HTR-8/SVneo (cell line): ENCODE data around the gene FAM98C.
A peak's percentile ranks its signal among the peaks of the same experiment; 100 is the strongest.

Source experiments
- DNase-seq: peaks from one replicate; pipeline ENCODE4 v3.0.0; 2011; ENCODE audit warnings: low spot score, mixed read lengths; ENCODE audit not compliant: insufficient read length
- FAIRE-seq: peaks from 2 replicates; lab custom pipeline; 2011; peaks lifted over from hg19 to GRCh38; lab: Jason Lieb, UNC

FAM98C gene

DNA sequence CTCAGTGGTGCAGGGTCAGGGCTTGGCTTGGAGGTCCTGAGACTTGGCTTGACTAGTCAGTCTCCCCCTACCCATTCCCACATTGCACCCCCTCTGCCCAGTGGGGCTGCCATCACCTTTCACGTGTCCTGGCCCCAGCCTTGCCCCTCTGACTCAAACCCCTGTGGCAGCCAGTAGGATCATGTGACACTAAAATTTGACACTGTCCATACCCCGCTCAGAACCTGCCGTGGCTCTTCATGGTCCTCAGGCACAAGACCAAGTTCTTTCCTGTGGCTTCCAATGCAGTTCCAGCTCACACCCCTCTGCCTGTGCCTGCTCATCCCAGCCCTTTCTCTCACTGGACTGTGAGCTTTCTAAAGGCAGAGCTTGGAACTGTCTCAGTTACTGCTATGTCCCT is 26.3 kb upstream of the FAM98C start:
- FAIRE-seq (no peak), DNase-seq (no peak)

DNA sequence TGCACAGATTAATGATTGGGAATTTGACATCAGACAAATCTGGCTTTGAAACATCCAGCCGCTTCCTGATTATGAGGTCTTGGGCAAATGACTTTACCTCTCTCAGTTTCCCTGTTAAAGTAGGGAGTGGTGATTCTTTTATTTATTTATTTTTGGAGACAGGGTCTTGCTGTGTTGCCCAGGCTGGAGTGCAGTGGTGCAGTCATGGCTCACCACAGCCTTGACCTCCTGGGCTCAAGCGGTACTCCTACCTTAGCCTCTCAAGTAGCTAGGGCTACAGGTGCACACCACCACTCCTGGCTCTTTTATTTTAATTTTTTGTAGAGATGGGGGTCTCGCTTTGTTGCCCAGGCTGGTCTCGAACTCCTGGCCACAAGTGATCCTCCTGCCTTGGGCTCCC is 25.8 kb upstream of the FAM98C start:
- DNase-seq (no peak), FAIRE-seq (no peak)

DNA sequence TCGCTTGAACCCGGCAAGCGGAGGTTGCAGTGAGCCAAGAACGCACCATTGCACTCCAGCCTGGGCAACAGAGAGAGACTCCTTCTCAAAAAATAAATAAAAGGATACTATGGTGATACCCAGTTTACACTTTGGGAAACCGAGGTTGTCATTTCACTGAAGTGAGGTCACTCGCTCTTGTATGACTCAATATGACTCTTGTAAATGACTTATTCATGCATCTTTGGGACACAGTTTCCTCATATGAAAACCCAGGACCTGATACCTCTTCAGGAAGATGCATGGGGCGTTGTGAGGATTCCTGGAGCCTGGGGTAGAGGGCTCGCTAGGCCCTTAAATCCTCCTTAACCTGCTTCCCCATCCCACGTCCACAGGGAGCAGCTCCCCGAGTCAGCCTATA is 24.0 kb upstream of the FAM98C start:
- no peak for DNase-seq
- FAIRE-seq, result no peak

DNA sequence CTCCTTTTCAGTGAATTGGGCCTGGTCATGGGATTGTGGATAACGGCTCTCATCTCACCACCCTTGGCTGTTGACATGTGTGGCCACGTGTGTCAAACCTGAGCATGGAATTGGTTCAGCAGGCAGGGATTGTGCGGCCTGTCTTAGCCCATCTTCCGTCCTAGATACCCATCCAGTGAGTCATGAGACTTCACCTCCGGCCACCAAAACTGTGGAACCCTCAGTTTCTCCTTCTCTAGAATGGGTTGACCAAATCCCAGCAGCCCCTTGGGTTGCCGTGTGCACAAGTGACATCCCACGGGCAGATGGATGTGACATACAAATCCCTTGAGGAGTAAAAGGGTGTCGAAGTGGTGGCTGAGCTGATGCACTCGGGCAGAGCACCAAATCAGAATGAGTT is 21.8 kb upstream of the FAM98C start:
- DNase-seq (no peak), FAIRE-seq (no peak)

DNA sequence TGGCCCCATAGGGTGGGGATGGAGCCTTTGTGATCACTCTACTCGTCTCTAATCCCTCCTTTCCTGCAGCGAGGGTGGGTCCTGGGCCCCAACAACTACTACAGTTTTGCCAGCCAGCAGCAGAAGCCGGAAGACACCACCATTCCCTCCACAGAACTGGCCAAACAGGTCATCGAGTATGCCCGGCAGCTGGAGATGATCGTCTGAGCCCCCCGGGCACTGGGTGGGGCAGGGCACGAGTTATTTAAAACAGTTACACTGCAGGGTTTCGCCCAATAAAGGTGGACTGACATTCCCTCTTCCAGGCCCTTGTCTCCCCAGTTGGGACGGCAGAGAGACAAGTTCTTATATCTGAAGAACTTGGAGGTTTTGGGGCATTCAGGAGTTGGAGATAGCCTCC is 19.7 kb upstream of the FAM98C start:
- FAIRE-seq, result no peak
- no peak for DNase-seq

DNA sequence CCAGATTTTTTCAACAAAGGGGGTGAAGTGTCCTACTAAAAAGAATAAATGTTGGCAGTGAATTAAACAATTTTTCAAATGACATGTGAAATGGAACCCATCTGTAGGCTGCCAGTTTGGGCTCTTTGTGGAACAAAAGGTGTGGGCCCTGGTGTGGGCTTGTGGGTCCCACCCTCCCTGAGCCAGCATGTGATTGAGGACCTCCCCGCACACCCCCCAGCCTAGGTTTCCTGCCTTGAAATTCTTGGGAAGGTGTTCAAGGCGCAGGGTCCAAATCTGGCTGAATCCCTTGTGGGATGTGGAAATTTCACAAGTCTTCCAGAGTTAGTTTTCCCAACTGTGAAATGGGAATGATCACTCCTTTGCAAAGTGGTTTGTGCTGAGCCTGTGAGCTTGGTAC is 19.1 kb upstream of the FAM98C start:
- DNase-seq (no peak), FAIRE-seq (no peak)

DNA sequence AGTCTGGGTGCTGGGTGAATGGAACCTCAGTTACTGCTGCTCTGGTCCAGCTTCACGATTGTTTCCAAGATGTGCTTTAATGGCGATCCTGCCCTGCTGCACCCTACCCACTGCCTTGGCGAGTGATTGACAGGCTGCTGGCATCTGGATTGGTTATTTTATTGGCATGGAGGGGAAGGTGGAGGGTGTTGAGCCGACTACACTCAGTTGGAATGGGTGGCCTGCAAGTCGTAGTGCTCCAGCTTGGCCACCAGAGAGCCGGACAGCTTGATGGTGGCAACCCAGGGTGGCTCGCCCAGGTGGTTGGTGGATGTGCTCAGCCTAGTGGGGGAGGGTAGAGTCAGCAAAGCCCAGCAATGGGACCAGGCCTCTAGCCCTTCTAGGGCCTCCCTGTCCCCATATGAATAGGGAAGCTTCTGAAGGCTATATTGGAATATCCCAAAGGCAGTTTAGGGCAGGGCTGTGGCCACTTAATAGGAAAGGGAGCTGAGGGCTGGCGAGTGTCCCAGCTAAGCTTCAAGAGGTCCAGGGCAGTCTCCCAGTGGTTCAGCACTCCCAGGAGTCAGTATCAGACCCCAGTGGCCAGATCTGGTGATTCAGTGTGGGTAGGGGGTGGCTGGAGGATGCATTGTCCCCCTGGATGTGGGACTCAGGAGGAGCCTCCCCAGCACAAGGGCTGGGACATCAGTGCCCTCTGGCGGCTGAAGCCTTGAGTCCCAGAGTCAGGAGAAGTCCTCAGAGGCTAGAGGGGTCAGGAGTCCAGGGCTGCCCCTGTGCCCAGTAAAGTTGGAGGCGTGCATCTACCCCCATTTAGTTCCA is 18.5 kb upstream of the FAM98C start:
- FAIRE-seq (no peak), DNase-seq (no peak)

DNA sequence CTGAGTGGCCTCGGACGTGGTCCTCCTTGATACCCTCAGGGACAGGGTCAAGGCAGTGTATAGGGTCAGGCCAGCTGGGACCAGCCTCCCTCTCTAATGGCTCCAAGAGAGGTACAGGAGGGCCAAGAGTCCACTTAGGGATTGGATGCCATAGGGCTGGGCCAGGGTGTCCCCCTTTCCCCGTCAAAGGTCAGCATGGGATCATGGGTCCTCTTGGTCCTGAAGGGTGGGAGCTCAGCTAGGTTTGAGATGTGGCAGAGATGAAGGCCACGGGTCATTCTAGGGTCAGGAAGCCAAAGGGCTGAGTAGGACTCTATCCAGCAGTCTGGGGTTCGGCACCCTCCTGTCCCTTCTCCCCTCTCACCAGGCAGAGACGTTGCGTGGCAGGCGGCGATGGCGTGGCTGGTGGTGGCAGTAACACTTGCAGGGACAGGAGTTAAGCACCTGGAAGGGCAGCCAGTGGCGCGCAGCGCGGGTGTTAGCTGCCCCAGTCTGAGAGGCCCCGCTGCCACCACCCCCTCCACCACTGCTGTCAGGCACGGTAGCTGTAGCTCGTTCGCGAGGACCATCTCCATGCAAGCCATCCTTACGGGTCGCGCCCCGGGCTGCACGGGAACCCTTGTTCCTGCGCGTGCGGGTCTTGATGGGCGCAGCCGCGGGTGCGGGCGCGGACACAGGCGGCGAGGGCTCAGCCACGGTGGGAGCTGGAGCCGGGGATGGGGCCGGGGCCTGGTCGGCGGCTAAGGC is 17.7 kb upstream of the FAM98C start:
- FAIRE-seq, result no peak

DNA sequence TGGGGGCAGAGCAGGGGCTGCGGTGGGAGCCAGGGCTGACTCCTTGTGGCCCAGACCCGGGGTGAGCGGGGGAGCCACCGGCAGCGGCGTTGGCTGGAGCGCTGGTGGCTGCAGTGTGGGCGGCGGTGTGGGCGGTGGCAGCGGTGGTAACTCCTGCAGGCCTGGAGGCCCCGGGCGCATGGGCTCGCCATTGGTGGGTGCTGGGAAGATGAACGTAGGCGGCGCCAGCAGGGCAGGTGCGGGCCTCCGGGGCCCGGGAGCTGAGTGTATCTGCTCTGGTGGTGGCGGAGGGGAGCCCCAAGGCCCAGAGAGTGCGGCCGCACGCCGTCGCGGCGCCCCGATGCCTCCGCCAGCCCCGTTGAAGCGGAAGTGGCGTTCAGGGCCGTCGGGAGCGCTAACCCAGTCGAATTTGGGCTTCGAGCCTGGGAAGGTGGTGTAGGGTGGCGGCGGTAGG is 17.1 kb upstream of the FAM98C start:
- no peak for FAIRE-seq
- no peak for DNase-seq

More for the DNA sequence above, 17.7 kb upstream of the FAM98C start:
- DNase-seq, result no peak

DNA sequence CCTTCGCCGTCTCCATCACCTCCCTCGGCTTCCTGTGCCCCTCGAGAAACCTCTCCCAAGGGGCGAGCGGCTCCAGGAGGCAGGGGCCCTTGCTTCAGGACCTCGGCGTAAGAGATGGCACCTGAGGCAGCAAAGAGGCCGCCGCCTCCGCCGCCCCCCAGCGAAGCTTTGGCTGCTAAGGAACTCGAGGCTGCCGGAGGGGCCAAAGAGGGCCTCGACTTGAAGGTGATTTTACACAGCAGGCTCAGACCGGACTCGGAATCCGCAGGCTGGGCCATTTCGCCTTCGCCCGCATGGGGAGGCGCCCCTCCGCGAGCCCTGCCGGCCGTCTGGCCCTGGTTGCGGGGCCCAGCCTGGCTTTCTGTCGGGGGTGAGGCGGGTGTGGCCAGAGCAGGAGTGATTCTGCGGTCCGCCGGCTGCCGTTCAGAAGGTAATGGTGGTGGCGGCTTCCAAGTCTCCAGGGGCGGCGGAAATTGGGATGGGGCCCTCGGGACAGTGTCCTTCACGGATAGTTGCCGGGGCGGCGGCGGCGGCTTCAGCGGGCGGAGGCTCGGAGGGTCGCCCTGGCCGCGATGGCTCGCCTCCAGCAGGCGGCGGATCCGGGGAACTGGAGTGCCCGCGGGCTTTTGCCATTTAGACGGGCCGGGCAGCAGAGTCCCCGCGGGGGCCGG is 16.5 kb upstream of the FAM98C start:
- DNase-seq, result no peak
- no peak for FAIRE-seq

DNA sequence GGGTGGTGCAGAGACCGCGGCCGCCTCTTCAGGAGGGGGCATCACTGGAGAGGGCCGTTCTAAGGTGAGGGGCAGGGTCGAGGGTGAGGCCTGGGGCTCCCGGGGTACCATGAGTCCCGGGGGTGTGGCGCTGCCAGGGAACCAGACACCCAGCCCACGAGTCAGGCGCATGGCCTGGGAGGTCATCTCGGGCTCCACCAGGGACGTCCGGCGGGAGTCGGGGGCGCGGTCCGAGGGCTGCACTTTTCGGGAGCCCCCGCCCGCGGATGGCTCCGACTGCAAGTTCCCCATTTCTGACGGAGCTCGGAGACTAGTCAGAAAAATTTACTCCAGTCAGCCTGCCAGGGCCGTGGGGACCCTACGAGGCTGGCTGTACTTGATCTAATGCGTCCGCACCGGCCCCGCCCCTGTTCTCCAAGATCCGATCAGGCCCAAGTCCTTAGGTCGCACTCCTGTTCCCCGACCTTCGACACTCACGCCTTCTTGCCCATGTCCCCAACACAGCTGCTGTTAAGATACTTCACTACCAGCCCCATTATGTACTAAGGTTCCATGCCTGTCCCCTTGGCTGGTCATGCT is 15.8 kb upstream of the FAM98C start:
- DNase-seq (no peak), FAIRE-seq (no peak)

DNA sequence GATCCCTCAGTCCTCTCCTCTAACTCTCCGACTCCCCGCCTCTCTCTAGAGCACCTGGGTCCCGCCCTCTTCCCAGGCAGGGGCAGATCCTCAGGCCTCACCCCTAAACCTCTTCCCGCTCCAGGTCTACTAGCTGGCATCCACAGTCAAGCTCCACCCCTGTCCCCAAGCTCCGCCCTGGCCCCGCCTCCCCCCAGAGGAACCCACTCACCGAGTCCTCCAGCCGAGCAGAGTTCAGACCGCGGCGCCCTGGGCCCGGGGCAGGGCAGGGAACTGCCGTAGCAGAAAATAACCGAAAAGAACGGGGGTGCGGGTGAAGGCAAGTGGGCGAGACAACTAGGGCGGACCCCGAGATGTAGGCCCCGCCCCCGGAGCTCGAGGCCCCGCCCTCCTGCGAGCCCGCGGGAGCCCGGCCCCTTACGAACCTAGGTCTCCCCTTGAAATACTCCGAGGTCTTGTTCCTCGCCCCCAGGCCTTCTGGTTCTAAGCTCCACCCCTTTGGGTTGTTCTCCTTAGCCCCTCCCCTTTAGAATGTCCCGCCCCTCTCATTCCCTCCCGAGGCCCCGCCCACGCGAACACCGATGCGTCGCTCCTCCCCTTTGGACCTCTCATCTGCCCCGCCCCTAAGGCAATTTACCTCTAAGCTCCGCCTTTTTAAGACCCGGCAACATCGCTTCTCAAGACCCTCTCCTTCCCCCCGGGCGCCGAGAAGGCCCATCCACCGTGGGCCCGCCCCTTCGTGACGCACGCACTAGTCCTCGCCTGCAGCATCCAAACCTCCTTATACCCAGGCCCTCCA is 15.1 kb upstream of the FAM98C start, which contains the start of gene GGN:
Gene GGN, minus strand, starts transcription at position 485 of the 799 bp plus-strand sequence. CDS start 773 bp downstream, outside the sequence.
- DNase-seq, result peak; percentile 91
- FAIRE-seq, result peak; percentile 85

DNA sequence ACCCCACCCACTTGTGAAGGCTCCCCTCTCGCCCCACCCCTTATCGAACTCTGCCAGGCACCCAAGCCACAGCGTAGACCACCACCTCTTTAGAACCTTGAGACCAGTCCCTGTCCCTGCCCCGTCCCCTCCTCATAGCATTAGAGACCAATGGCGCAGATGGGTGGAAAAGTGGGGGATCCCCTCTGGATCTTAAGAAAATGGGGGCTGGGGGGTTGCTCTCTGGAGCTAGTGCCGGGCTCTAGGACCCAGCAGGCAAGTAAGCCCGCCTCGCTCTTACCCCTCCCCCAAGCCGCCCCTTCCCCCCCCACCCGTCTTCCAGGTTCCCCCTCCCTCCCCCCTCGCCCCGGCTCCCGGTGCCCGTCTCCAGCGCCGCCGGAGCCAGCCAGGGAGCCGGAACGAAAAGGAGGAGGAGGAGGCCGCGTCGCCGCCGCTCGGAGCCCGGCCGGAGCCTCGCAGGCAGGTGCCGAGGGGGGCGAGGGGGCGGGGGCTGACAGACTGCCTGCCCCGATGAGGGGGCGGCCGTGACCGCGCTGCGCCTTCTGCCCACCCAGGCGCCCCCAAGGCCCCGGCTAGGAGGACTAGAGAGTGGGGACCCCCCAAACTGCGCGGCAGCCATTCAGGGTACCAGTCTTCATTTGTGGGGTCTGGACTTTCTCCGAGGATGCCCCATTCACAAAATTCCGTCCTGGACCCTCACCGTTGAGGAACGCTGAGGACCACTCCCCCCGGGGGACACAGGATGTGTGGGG is 14.4 kb upstream of the FAM98C start, which contains the start of gene SPRED3:
Gene SPRED3, plus strand, starts transcription at position 349 of the 752 bp plus-strand sequence. CDS start 1,606 bp downstream, outside the sequence.
- no peak for FAIRE-seq

DNA sequence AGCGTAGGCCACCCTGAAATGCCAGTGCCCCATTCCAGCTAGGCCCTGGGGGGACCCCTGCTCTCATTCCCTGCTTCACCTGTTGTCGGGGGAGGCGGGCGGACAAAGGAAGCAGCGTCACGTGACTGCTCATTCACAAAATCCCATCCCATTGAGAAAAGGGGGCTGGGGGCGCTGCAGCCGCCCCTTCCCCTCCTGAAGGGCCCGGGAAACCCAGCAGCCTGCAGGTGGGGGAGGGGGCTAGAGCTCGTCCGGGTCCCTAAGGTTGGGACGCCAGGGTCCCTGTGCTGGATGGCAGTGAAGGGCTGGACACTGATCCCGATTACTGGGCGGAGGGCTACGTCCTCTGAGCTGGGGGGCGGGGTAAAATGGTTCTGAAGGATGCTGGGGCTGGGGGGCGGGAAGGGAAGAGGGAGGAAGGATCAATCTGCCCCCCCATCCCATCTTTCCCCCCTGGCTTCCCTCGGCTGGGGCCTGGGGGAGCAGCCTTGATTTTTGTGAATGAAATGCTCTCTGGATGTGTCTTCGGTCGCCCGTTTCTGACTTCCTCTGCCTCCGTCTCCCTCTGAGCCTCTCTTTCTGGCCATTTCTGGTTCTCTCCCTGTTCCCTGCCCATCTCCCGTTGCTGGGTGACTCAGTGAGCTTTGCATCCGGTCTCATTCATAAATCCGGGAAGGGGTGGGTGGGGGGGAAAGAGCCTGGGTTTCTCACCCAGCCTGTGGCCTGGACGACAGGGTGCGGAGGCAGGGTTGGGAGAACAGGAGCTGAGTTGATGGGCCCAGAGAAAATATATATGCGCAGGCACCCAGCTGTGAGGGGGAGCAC is 13.6 kb upstream of the FAM98C start:
- DNase-seq, result peak; percentile 81
- FAIRE-seq, result no peak

More for the DNA sequence above, 14.4 kb upstream of the FAM98C start, which contains the start of gene SPRED3:
- peak; percentile 63 for DNase-seq

DNA sequence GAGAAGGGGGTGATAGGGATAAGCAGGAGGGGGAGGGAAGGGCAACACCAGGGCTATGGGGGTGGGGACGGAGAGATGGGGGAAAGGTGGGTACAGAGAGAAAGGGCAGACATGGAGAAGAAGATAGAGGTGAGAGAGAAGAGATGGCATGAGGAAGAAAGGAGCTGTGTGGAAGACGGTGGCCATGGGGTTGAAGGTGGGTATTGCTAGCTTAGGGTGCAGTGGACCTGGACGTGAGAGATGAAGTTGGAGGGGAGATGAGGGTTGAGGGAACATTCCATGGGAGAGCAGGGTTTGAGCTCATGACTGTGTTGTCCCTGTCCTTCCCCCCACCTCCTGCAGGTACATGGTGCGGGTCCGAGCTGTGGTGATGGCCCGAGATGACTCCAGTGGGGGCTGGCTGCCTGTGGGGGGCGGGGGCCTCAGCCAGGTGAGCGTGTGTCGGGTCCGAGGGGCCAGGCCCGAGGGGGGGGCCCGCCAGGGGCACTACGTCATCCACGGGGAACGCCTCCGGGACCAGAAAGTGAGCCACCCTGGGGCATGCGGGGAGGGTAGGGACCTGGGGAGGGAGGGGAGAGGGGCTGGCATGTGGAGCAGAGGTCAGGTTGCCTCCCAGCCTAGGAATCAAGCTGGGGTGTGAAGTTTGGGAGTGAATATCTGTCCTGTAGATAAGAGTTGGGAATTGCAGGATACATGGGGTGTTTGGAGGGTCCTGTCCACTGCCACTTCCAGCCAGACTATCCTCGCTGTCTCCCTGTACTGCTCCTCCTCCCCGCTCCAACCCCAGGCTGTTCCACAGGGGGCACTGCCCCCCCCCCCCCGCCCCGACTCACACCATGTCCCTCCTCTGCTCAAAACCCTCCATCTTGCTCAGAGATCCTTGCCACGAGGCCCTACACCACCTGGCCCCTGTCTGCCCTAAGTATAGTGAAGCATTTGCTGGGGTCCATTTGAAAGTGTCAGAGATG is 12.7 kb upstream of the FAM98C start:
- FAIRE-seq, result peak; percentile 48
- no peak for DNase-seq

DNA sequence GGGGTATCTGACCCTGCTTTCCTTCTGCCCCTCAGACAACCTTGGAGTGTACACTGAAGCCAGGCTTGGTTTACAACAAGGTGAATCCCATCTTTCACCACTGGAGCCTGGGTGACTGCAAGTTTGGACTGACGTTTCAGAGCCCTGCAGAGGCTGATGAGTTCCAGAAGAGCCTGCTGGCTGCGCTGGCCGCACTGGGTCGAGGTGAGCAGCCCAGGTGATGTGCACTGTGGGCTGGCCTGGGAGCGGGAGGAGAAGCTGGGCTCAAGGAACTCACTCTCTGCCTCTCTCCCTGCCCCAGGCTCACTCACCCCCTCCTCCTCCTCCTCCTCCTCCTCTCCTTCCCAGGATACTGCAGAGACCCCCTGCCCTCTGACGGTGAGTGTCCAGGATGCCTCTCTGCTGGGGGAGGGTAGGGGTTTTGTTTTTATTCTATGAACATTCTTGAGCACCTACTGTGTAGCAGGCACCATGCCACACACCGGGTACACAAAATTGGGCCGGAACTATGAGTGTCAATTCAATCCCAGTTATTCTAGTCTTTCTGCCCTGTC is 10.9 kb upstream of the FAM98C start:
- FAIRE-seq, result no peak
- no peak for DNase-seq
